Posterior cingulate gyrus (tissue), 11 donors: ENCODE data around the gene DIPK1C.
"Not testable (repeated sequence)": the region's sequence is repeated elsewhere in the genome, so short reads cannot be mapped to it uniquely, and the experiment has no call there.

Experiments
- DNase-seq, 10 donors: peaks; one replicate each; pipeline versions ENCODE4 v3.0.0 to v3.0.0-alpha.2; 2020 to 2021; ENCODE audit warnings: mixed read lengths in 3 of 10
- intact Hi-C: fragments of 100-400 bp; cut with DNase I; formaldehyde crosslinking; loops from one replicate; pipeline ENCODE4 v1.15.1; 2023

Gene DIPK1C

GRCh38 chr18:74457043-74457724 lies at the start of gene DIPK1C:
DIPK1C (minus strand) TSS chr18:74457308; CDS start chr18:74457259, 49 bp downstream.
- DNase-seq = peak; percentile 51 to 95 (median 66)
- intact Hi-C loops = loop anchor here (2.0 kb wide), 1 partner anchor 96 kb away; no protein-coding TSS in a partner anchor

GRCh38 chr18:74506448-74507084 lies 49.5 kb upstream of the DIPK1C start:
- peak in 1 of 10 donors; percentile 88 for DNase-seq
- intact Hi-C loops = no loop called here

GRCh38 chr18:74505776-74506175 lies 48.7 kb upstream of the DIPK1C start:
- intact Hi-C loops = no loop called here
- peak in 1 of 10 donors; percentile 84 for DNase-seq

GRCh38 chr18:74503137-74503536 lies 46.0 kb upstream of the DIPK1C start:
- no peak for DNase-seq
- intact Hi-C loops = no loop called here

GRCh38 chr18:74501386-74501785 lies 44.3 kb upstream of the DIPK1C start:
- intact Hi-C loops = no loop called here
- no peak for DNase-seq

- DNase-seq = peak in 1 of 10 donors; percentile 26
- intact Hi-C loops = not testable (repeated sequence)
Measured at GRCh38 chr18:74500774-74501173, 43.7 kb upstream of the DIPK1C start.

GRCh38 chr18:74500372-74500771 lies 43.3 kb upstream of the DIPK1C start:
- no peak for DNase-seq
- intact Hi-C loops = no loop called here

- DNase-seq = peak in 4 of 10 donors; percentile 71 to 88 (median 80)
- intact Hi-C loops = loop anchor here (5.0 to 10.0 kb wide), 3 partner anchors 43 to 352 kb away; partner anchors contain the start of genes CYB5A, FBXO15 and TIMM21
Measured at GRCh38 chr18:74499633-74500032, 42.5 kb upstream of the DIPK1C start.

GRCh38 chr18:74498712-74499627 lies 41.9 kb upstream of the DIPK1C start:
- intact Hi-C loops = loop anchor here (5.0 to 10.0 kb wide), 3 partner anchors 43 to 352 kb away; partner anchors contain the start of genes CYB5A, FBXO15 and TIMM21
- peak in 4 of 10 donors; percentile 63 to 90 (median 68) for DNase-seq

GRCh38 chr18:74497778-74498177 lies 40.7 kb upstream of the DIPK1C start:
- intact Hi-C loops = loop anchor here (5.0 to 10.0 kb wide), 3 partner anchors 45 to 350 kb away; partner anchors contain the start of genes CYB5A, FBXO15 and TIMM21
- no peak for DNase-seq

- intact Hi-C loops = loop anchor here (5.0 to 10.0 kb wide), 3 partner anchors 45 to 350 kb away; partner anchors contain the start of genes CYB5A, FBXO15 and TIMM21
- DNase-seq = peak in 1 of 10 donors; percentile 1
Measured at GRCh38 chr18:74497324-74497676, 40.2 kb upstream of the DIPK1C start.

GRCh38 chr18:74496508-74497323 lies 39.6 kb upstream of the DIPK1C start:
- peak in 9 of 10 donors; percentile 42 to 93 (median 64) for DNase-seq
- intact Hi-C loops = loop anchor here (5.0 to 10.0 kb wide), 3 partner anchors 46 to 349 kb away; partner anchors contain the start of genes CYB5A, FBXO15 and TIMM21

- DNase-seq = peak; percentile 99 to 100 (median 100)
- intact Hi-C loops = loop anchor here (5.0 to 10.0 kb wide), 3 partner anchors 46 to 349 kb away; partner anchors contain the start of genes CYB5A, FBXO15 and TIMM21
Measured at GRCh38 chr18:74495581-74496507, 38.7 kb upstream of the DIPK1C start, which contains the start of gene CNDP2. CNDP2 (plus strand) TSS chr18:74496363; CDS start chr18:74499974, 3,611 bp downstream.

GRCh38 chr18:74494514-74494913 lies 37.4 kb upstream of the DIPK1C start:
- intact Hi-C loops = loop anchor here (10.0 kb wide), 1 partner anchor 200 kb away; the partner anchor contains the start of gene CYB5A
- no peak for DNase-seq

GRCh38 chr18:74493689-74494088 lies 36.6 kb upstream of the DIPK1C start:
- peak in 5 of 10 donors; percentile 52 to 91 (median 57) for DNase-seq
- intact Hi-C loops = loop anchor here (1.0 to 10.0 kb wide), 2 partner anchors 140 to 199 kb away; partner anchors contain the start of gene CYB5A

GRCh38 chr18:74492259-74492658 lies 35.2 kb upstream of the DIPK1C start:
- DNase-seq = no peak
- intact Hi-C loops = loop anchor here (10.0 kb wide), 1 partner anchor 197 kb away; the partner anchor contains the start of gene CYB5A

- no peak for DNase-seq
- intact Hi-C loops = loop anchor here (10.0 kb wide), 1 partner anchor 195 kb away; the partner anchor contains the start of gene CYB5A
Measured at GRCh38 chr18:74489676-74490075, 32.6 kb upstream of the DIPK1C start.

GRCh38 chr18:74488864-74489263 lies 31.8 kb upstream of the DIPK1C start:
- DNase-seq = no peak
- intact Hi-C loops = no loop called here
